ENCODE results near the gene SORL1-AS1.

The SORL1-AS1 gene

GRCh38 chr11:121451986-121452608 is 670 bp downstream of the SORL1-AS1 start, which contains the start of gene SORL1:
Gene SORL1 (plus strand): TSS chr11:121452314. CDS start chr11:121452332, 18 bp downstream.
- DNase-seq (ENCODE audit: low spot score) = peak; percentile 71

DNA sequence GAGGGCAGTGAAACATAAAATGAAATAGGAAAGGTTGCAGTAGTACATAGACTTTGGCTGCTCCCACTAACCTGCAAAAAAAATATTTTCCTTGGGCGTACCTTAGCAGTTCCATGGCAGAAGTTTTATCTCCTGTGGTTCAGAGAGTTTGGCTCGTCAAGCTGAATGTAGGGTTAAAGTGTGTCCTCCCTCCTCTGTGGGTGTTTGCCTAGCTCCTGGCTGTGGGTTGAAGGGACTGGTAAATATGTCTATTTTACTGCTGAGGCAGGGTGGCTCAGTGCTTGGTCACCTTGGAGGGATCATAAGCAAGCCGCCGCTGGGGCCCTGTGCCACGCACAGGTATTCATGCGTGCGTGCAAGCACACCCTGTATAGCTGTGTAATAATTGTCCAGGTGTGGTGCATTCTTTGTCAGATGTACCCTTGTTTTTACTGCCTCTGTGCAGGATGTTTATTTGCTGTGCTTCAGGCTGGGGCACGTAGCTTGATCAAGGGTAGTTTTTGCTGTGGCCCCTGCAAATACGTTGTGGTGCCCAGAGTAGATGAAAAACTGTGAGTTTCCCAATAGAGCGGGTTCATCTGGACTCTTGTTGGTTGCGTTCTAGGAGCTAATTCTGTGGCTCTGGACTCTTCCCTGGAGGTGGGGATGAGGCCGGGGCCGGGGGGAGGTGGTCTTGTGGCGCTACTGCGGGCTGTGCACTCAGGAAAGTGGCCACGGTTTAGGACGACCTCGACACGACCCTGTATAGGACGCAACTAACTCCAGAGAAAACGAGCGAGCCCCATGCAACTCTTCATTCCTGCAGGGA is 1.4 kb downstream of the SORL1-AS1 start:
- peak; percentile 20 for DNase-seq (ENCODE audit: low spot score)

DNA sequence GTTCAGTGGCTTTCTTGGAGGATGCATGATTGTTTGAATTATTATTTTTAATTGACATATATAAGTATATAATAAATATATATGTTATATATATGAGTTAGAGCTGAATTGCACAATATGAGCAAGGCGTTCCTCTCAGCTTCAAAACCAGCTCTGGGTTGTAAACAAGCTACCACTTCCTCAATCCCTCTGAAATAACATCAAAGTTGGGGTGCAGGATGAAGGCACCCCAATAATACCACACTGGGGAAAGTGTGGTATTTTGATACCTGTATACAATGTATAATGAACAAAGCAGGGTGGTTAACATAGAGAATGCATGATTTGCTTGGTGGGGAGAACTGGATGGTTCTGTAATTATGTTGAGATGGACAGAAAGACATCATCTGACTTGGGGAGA is 2.4 kb downstream of the SORL1-AS1 start:
- no peak for DNase-seq (ENCODE audit: low spot score)

DNA sequence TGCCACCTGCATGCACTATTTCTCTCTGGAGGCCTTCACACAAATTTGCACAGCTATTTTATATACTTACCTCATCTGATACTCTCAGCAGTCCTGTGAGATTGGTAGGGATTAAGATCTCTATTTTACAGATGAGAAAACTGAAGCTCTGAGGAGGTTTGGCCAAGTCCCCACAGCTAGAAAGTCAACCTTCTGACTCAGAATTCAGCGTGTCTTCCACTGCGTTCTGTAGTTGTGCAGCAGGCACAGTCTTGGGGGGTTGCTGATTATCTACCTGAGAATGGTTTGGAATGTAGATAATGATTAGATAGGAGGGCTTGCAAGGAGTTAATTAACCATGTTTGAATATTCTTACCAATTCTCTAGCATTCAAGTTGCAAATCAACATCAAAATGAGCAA is 3.1 kb downstream of the SORL1-AS1 start:
- DNase-seq (ENCODE audit: low spot score) = no peak

DNA sequence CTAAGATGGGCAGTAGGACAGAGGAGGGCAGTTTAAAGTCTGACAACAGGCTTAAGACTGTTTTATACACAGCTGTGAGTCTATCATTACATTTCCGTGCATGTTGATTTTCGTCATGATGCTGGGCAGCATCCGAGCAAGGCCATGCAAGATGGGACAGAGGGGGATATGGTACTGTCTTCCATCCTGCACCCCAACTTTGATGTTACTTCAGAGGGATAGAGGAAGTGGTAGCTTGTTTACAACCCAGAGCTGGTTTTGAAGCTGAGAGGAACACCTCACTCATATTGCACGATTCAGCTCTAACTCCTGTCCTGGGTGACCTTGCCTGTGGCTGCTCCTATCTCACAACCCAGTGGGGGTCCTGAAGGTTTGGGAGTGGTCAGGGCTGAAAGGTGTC is 3.6 kb downstream of the SORL1-AS1 start:
- no peak for DNase-seq (ENCODE audit: low spot score)

DNA sequence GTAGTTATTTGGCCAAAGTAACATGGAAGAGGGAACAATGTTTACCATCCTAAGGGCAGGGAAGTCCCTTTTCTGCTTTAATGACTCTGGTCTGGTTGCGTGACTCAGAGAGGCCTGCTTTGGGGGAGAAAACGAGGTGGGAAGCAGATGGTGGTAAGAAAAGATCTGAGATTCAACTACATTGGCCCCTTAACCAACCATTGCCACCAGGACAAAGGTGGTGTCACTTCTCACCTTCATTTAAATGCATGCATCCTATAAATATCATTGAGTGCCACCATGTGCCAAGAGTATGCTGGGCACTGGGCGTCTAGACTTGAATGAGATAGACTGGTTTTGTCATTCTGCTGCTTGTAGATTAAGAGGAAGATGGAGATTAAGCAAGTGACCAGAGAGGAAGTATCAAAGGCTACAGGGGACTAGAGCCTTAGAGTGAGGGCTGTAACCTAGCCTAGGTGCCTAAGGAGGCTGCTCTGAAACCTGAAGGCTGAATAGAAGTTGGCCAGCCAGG is 4.3 kb downstream of the SORL1-AS1 start:
- no peak for DNase-seq (ENCODE audit: low spot score)

- no peak for DNase-seq (ENCODE audit: low spot score)
Observed at GRCh38 chr11:121448011-121448410, 4.8 kb downstream of the SORL1-AS1 start.

- DNase-seq (ENCODE audit: low spot score) = no peak
Observed at GRCh38 chr11:121446752-121447156, 6.0 kb downstream of the SORL1-AS1 start.

- DNase-seq (ENCODE audit: low spot score) = no peak
Observed at GRCh38 chr11:121445071-121445768, 7.5 kb downstream of the SORL1-AS1 start.

DNA sequence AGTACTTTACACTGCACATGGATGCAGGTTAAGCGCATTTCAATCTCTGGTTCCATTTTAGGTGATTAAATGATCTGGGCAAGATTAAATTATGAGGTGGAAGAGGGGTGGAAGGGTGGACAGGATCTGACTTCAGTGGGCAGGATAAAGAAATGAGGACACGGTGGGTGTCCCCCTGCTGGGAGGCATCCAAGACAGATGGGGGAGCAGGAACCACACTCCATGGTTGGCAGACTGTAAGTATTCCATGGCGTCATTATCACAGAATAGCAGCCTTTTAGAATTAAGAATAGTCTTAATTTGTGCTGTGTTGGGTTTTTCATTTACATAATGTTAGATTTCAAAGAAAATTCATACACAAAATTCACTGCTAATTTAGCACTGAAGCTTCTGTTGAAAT is 8.2 kb downstream of the SORL1-AS1 start:
- no peak for DNase-seq (ENCODE audit: low spot score)

DNA sequence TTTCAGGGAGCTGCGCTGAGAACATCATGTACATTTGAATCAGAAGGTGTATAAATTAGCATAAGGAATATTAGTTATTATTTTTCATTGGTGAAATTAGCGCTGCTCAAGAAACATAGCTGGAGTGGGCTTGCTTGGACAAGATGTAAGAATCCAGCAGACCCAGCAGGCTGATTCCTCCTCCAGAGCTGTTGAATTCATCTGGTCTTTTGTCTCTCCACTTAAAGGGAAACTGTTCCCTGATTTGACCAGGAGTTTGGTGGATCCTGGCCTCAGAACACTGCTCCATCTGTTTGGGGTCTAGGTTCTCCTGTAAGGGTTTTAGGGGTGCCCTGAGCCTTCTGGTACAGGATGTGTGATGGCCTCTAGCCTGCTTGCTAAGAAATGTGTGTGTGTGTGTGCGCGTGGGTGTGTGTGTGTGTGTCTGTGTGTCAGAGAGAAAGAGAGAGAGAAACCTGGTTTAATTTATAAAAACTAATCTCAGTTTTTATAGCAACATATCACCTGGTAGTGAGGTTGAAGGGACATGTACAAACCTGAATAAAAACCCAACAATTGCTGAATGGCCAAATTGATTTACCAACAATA is 9.0 kb downstream of the SORL1-AS1 start:
- no peak for DNase-seq (ENCODE audit: low spot score)

GRCh38 chr11:121441521-121441920 is 11.2 kb downstream of the SORL1-AS1 start:
- no peak for DNase-seq (ENCODE audit: low spot score)

GRCh38 chr11:121439759-121440158 is 13.0 kb downstream of the SORL1-AS1 start:
- DNase-seq (ENCODE audit: low spot score) = no peak

DNA sequence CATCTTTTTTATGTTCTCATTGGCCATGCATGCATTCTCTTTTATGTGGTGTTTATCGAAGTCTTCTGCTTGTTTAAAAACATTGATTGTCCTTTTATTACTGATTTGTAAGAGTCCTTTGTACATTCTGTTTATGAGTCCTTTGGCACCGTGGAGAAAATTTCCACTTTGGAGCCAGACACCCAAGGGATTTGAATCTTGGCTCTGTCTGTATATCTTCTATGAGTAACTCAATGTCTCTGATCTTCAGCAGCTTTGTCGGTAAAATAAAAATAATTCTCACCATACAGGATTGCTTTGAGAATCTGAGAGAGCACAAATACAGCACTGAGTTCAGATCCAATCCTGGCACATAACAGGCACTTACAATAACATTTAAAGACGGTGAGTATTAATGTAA is 13.4 kb downstream of the SORL1-AS1 start:
- no peak for DNase-seq (ENCODE audit: low spot score)

DNA sequence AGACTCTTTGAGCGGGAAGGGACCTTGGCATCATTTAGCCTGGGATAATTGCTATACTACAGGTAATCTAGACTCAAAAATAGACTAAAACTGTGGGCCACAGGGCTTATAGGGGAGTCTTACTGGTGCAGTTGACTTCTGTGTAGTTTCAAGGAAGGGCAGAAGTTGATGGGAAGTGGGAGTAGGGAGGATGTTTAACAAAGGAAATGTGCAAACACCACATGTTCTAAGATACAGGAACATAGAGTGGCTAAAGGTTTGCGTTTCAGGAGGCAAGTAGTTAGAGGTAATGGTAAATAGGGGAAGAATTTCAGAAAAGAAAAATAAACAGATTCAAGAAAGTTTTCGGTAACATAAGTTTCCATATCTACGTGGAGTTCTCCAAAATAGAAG is 15.1 kb downstream of the SORL1-AS1 start:
- DNase-seq (ENCODE audit: low spot score) = no peak

GRCh38 chr11:121437018-121437685 is 15.6 kb downstream of the SORL1-AS1 start:
- DNase-seq (ENCODE audit: low spot score) = no peak

GRCh38 chr11:121435551-121436511 is 16.9 kb downstream of the SORL1-AS1 start:
- DNase-seq (ENCODE audit: low spot score) = no peak

DNA sequence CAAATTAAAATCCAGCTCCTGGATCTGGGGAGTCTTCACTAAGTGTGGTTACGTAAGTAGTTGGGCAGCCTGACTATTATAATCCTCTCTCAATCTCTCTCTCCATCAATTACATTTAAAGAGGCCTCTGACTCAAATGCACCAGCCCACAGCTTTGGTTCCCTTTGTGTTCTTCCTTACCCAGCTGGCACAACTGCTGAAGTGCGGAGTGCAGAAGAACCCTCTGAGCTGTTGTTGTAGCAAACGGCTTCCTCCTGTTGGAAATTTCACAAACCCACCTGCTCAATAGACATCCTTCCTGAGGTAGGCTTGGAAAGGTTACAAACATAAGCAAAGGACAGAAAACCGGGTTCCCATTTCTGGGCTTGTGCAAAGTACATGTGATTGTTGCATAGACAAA is 17.6 kb downstream of the SORL1-AS1 start:
- DNase-seq (ENCODE audit: low spot score) = no peak

DNA sequence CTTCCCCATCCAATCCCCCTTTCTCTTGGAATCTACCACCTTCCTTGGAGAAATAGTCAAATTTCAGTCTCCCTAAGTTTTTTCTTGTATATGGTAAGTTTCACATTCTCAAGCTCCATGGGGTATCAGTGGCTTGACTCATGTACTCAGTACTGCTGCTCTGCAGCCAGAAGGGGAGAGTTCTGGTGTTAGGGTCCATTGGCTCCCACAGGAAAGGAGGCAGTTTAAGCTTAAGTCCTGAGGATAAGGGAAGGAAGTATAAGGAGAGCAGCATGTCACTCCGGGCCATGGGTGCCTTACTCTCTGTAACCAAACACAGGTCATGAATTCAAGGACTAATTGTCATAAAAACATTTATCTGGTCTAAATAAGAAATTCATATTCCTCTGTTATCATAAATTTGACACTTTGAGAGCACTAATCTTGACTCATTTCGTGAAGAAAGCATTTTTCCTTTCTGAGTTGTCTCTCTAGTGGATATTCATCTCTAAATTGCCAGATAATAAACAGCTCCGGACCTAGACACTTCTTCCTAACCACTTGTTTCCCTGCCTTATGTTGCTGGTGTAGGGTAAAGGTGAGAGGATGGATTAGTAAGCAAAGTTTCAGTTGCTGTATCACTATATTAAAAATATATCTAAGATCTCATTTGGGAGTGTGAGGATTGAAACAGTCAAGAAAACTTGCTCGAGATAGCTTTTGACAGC is 20.8 kb downstream of the SORL1-AS1 start:
- DNase-seq (ENCODE audit: low spot score) = no peak

DNA sequence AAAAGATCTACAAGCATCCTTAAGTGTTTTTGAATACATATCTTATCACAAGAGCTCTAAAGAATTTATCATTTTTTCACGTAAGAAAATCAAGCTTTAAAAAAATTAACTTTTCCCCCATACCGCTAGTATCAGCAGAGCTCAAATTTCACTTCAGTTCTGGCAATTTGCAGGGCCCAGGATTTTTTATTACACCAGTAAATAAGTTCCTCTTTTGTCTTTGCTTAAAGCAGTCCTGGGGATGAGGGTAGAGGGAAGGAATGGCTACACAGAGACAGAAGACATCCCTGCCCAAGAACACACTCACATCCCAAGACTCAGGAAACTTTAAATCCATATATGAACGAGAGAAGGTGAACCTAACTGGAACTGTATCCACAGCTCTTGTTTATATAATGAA is 23.2 kb downstream of the SORL1-AS1 start:
- DNase-seq (ENCODE audit: low spot score) = no peak

Measured in HuH-7 (cell line).